ENCODE data around the gene DNAJC1.

- TF ChIP-seq POLR2AphosphoS5 (IDR thresholded peaks at IDR 0.05; ENCODE audit: low read depth, low read length) (no peak), SIN3A (IDR thresholded peaks at IDR 0.05; ENCODE audit: borderline replicate concordance, insufficient read depth, low read length) (no peak)
- TF ChIP-seq, protein P1, sequence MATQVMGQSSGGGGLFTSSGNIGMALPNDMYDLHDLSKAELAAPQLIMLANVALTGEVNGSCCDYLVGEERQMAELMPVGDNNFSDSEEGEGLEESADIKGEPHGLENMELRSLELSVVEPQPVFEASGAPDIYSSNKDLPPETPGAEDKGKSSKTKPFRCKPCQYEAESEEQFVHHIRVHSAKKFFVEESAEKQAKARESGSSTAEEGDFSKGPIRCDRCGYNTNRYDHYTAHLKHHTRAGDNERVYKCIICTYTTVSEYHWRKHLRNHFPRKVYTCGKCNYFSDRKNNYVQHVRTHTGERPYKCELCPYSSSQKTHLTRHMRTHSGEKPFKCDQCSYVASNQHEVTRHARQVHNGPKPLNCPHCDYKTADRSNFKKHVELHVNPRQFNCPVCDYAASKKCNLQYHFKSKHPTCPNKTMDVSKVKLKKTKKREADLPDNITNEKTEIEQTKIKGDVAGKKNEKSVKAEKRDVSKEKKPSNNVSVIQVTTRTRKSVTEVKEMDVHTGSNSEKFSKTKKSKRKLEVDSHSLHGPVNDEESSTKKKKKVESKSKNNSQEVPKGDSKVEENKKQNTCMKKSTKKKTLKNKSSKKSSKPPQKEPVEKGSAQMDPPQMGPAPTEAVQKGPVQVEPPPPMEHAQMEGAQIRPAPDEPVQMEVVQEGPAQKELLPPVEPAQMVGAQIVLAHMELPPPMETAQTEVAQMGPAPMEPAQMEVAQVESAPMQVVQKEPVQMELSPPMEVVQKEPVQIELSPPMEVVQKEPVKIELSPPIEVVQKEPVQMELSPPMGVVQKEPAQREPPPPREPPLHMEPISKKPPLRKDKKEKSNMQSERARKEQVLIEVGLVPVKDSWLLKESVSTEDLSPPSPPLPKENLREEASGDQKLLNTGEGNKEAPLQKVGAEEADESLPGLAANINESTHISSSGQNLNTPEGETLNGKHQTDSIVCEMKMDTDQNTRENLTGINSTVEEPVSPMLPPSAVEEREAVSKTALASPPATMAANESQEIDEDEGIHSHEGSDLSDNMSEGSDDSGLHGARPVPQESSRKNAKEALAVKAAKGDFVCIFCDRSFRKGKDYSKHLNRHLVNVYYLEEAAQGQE (IDR thresholded peaks at IDR 0.05; ENCODE audit: insufficient read depth in 1 of 2, low read depth in 2 of 2, low read length in 2 of 2), result no peak
These were observed 53.0 kb downstream of the DNAJC1 start for GRCh38 chr10:21950566-21950965.

Measured in PFSK-1 (cell line).